Mucosa of rectum (tissue), 2 donors: ENCODE data around the gene CRTAC1.

ENCODE experiments used
- H3K27ac ChIP-seq, 2 donors: one replicate each; pipeline ENCODE4 v1.7.0; 2013; ENCODE audit warnings: inconsistent platforms in 2 of 2, low read depth in 2 of 2, low read length in 2 of 2
- H3K27me3 ChIP-seq, 2 donors: one replicate each; pipeline ENCODE4 v1.7.0; 2013; ENCODE audit warnings: low read length in 2 of 2; ENCODE audit not compliant: control insufficient read depth in 2 of 2, insufficient read depth in 2 of 2
- H3K36me3 ChIP-seq, 2 donors: one replicate each; pipeline ENCODE4 v1.7.0; 2013; ENCODE audit warnings: low read length in 2 of 2; ENCODE audit not compliant: control insufficient read depth in 2 of 2, insufficient read depth in 2 of 2
- H3K4me1 ChIP-seq, 2 donors: one replicate each; pipeline ENCODE4 v1.7.0; 2013; ENCODE audit warnings: low read length in 2 of 2, mild to moderate bottlenecking in 1 of 2; ENCODE audit not compliant: control insufficient read depth in 2 of 2, insufficient read depth in 2 of 2
- H3K4me3 ChIP-seq, 2 donors: one replicate each; pipeline ENCODE4 v1.7.0; 2013; ENCODE audit warnings: low read length in 2 of 2
- H3K9ac ChIP-seq, 2 donors: one replicate each; pipeline ENCODE4 v1.7.0; 2013; ENCODE audit warnings: low read length in 2 of 2, low read depth in 1 of 2, mild to moderate bottlenecking in 1 of 2
- H3K9me3 ChIP-seq, 2 donors: one replicate each; pipeline ENCODE4 v1.7.0; 2013; ENCODE audit warnings: low read length in 2 of 2; ENCODE audit not compliant: control insufficient read depth in 2 of 2
- donor health status: healthy.
- donor health status: Normal muscosa, but diverticular disease.

The CRTAC1 gene

GRCh38 chr10:98030991-98031431 lies 590 bp upstream of the CRTAC1 start:
- H3K4me1 ChIP-seq: no peaks in the 10 kb centered on the region
- peak overlapping the region in 1 of 2 donors; percentile 13 for H3K4me3 ChIP-seq
- no peak overlapping the region for H3K9ac ChIP-seq
- H3K9me3 ChIP-seq: no peaks in the 10 kb centered on the region
- H3K36me3 ChIP-seq: no peaks in the 10 kb centered on the region
- H3K27me3 ChIP-seq: peaks cover 47 to 52% of the 10 kb centered on the region in 2 donors
- H3K27ac ChIP-seq: no peak overlapping the region

GRCh38 chr10:98029149-98030092 lies 1.0 kb downstream of the CRTAC1 start:
- no peak overlapping the region for H3K27ac ChIP-seq
- H3K9ac ChIP-seq: no peak overlapping the region
- H3K9me3 ChIP-seq: no peaks in the 10 kb centered on the region
- H3K36me3 ChIP-seq: no peaks in the 10 kb centered on the region
- peak overlapping the region in 1 of 2 donors; percentile 13 for H3K4me3 ChIP-seq
- peaks cover 42 to 47% of the 10 kb centered on the region in 2 donors for H3K27me3 ChIP-seq
- no peaks in the 10 kb centered on the region for H3K4me1 ChIP-seq

GRCh38 chr10:98028168-98028770 lies 2.2 kb downstream of the CRTAC1 start:
- no peak overlapping the region for H3K9ac ChIP-seq
- peaks cover 39 to 47% of the 10 kb centered on the region in 2 donors for H3K27me3 ChIP-seq
- H3K9me3 ChIP-seq: no peaks in the 10 kb centered on the region
- no peaks in the 10 kb centered on the region for H3K4me1 ChIP-seq
- no peak overlapping the region for H3K27ac ChIP-seq
- H3K36me3 ChIP-seq: no peaks in the 10 kb centered on the region
- no peak overlapping the region for H3K4me3 ChIP-seq

- Histone ChIP-seq H3K9me3 (no peaks in the 10 kb centered on the region), H3K9ac (no peak overlapping the region), H3K4me1 (no peaks in the 10 kb centered on the region), H3K27ac (no peak overlapping the region), H3K27me3 (peaks cover 11 to 18% of the 10 kb centered on the region in 2 donors), H3K36me3 (no peaks in the 10 kb centered on the region), H3K4me3 (no peak overlapping the region)
Observed at GRCh38 chr10:98023024-98023423, 7.4 kb downstream of the CRTAC1 start.

- no peaks in the 10 kb centered on the region for H3K4me1 ChIP-seq
- no peak overlapping the region for H3K4me3 ChIP-seq
- H3K9me3 ChIP-seq: no peaks in the 10 kb centered on the region
- H3K36me3 ChIP-seq: no peaks in the 10 kb centered on the region
- no peak overlapping the region for H3K27ac ChIP-seq
- no peak overlapping the region for H3K9ac ChIP-seq
- H3K27me3 ChIP-seq: peaks cover 5 to 14% of the 10 kb centered on the region in 2 donors
Observed at GRCh38 chr10:98020784-98021183, 9.6 kb downstream of the CRTAC1 start.

- Histone ChIP-seq H3K36me3 (no peaks in the 10 kb centered on the region), H3K4me3 (no peak overlapping the region), H3K27me3 (peaks cover 7 to 14% of the 10 kb centered on the region in 2 donors), H3K4me1 (no peaks in the 10 kb centered on the region), H3K27ac (no peak overlapping the region), H3K9me3 (no peaks in the 10 kb centered on the region), H3K9ac (no peak overlapping the region)
Observed at GRCh38 chr10:98020254-98020653, 10.2 kb downstream of the CRTAC1 start.

GRCh38 chr10:98019784-98020183 lies 10.6 kb downstream of the CRTAC1 start:
- Histone ChIP-seq H3K4me1 (no peaks in the 10 kb centered on the region), H3K27ac (no peak overlapping the region), H3K27me3 (peaks cover 7 to 14% of the 10 kb centered on the region in 2 donors), H3K9me3 (no peaks in the 10 kb centered on the region), H3K4me3 (no peak overlapping the region), H3K36me3 (no peaks in the 10 kb centered on the region), H3K9ac (no peak overlapping the region)

- H3K9me3 ChIP-seq: no peaks in the 10 kb centered on the region
- no peak overlapping the region for H3K9ac ChIP-seq
- no peak overlapping the region for H3K4me3 ChIP-seq
- no peaks in the 10 kb centered on the region for H3K4me1 ChIP-seq
- H3K27ac ChIP-seq: no peak overlapping the region
- peaks cover 7% of the 10 kb centered on the region in 2 donors for H3K27me3 ChIP-seq
- no peaks in the 10 kb centered on the region for H3K36me3 ChIP-seq
Observed at GRCh38 chr10:98016772-98017475, 13.5 kb downstream of the CRTAC1 start.

GRCh38 chr10:98013776-98014175 lies 16.6 kb downstream of the CRTAC1 start:
- H3K4me1 ChIP-seq: no peaks in the 10 kb centered on the region
- H3K27me3 ChIP-seq: peaks cover 0 to 7% of the 10 kb centered on the region in 2 donors
- no peak overlapping the region for H3K27ac ChIP-seq
- no peaks in the 10 kb centered on the region for H3K36me3 ChIP-seq
- H3K9me3 ChIP-seq: no peaks in the 10 kb centered on the region
- H3K4me3 ChIP-seq: no peak overlapping the region
- no peak overlapping the region for H3K9ac ChIP-seq

- Histone ChIP-seq H3K9ac (no peak overlapping the region), H3K9me3 (no peaks in the 10 kb centered on the region), H3K4me1 (no peaks in the 10 kb centered on the region), H3K27ac (no peak overlapping the region), H3K4me3 (no peak overlapping the region), H3K27me3 (peaks cover 0 to 7% of the 10 kb centered on the region in 2 donors), H3K36me3 (no peaks in the 10 kb centered on the region)
Observed at GRCh38 chr10:98013122-98013521, 17.3 kb downstream of the CRTAC1 start.
